GM04503 (cell line): Measurements from ENCODE around the gene CHST15.

Source experiments
- DNase-seq: peaks from one replicate; pipeline ENCODE4 v3.0.0-alpha.2; 2012; ENCODE audit warnings: low read depth

CHST15 gene

GRCh38 chr10:124092860-124093773 lies at the start of gene CHST15:
TSS of gene CHST15 (minus strand) at chr10:124093598. CDS start at chr10:124046212, 47,386 bp downstream.
- no peak for DNase-seq

GRCh38 chr10:124142960-124143359 lies 49.6 kb upstream of the CHST15 start:
- no peak for DNase-seq

GRCh38 chr10:124142006-124142739 lies 48.8 kb upstream of the CHST15 start:
- no peak for DNase-seq

- DNase-seq, result no peak
Measured at GRCh38 chr10:124138883-124139348, 45.5 kb upstream of the CHST15 start.

- peak; percentile 31 for DNase-seq
Measured at GRCh38 chr10:124138195-124138882, 44.9 kb upstream of the CHST15 start.

GRCh38 chr10:124134251-124134893 lies 41.0 kb upstream of the CHST15 start:
- DNase-seq, result no peak

- no peak for DNase-seq
Measured at GRCh38 chr10:124132876-124133275, 39.5 kb upstream of the CHST15 start.

GRCh38 chr10:124132306-124132705 lies 38.9 kb upstream of the CHST15 start:
- no peak for DNase-seq

- no peak for DNase-seq
Measured at GRCh38 chr10:124131172-124131571, 37.8 kb upstream of the CHST15 start.

GRCh38 chr10:124130198-124130900 lies 37.0 kb upstream of the CHST15 start:
- DNase-seq, result no peak

- no peak for DNase-seq
Measured at GRCh38 chr10:124129471-124129870, 36.1 kb upstream of the CHST15 start.

GRCh38 chr10:124128811-124129145 lies 35.4 kb upstream of the CHST15 start:
- DNase-seq, result no peak

GRCh38 chr10:124127965-124128810 lies 34.8 kb upstream of the CHST15 start:
- DNase-seq, result no peak

GRCh38 chr10:124127563-124127962 lies 34.2 kb upstream of the CHST15 start:
- DNase-seq, result no peak

GRCh38 chr10:124126983-124127385 lies 33.6 kb upstream of the CHST15 start:
- no peak for DNase-seq

GRCh38 chr10:124126145-124126982 lies 33.0 kb upstream of the CHST15 start:
- no peak for DNase-seq

- no peak for DNase-seq
Measured at GRCh38 chr10:124125305-124126116, 32.1 kb upstream of the CHST15 start.

GRCh38 chr10:124124769-124125161 lies 31.4 kb upstream of the CHST15 start:
- DNase-seq, result no peak
